Measurements from ENCODE around the gene ETV6. TPM values are rescaled to one million over a fixed set of nuclear protein-coding genes. Genes with fewer than 3 reads are reported as not detected.

ETV6 gene
- total and polyA plus RNA-seq, 9 of the 15 experiments (the other 6 are each of a cell fraction or from before 2014, with no cell fraction given), result 0.81 to 12.7 (median 4.1) TPM

- TF ChIP-seq NRF1 (conservative IDR thresholded peaks at IDR 0.05 in 1 of 2, IDR thresholded peaks at IDR 0.05 in 1 of 2) (no peak), CTCFL (IDR thresholded peaks at IDR 0.05; ENCODE audit: borderline replicate concordance, insufficient read depth, low read depth, low read length, poor library complexity, severe bottlenecking) (no peak), ESRRA (IDR thresholded peaks at IDR 0.05; ENCODE audit: borderline replicate concordance, low read depth) (no peak), SMARCE1 (IDR thresholded peaks at IDR 0.05) (no peak), ZFX (CRISPR knock-in tag; IDR thresholded peaks at IDR 0.05) (no peak), NR2C2 (CRISPR knock-in tag; IDR thresholded peaks at IDR 0.05) (no peak), NR2C2 (tag; IDR thresholded peaks at IDR 0.05) (no peak), MXD1 (CRISPR knock-in tag; IDR thresholded peaks at IDR 0.05; ENCODE audit: borderline replicate concordance, poor library complexity, severe bottlenecking) (no peak), MYNN (IDR thresholded peaks at IDR 0.05) (no peak), MYNN (CRISPR knock-in tag; IDR thresholded peaks at IDR 0.05) (no peak), GABPA (tag; conservative IDR thresholded peaks at IDR 0.05; ENCODE audit: low read depth) (no peak), ZNF436 (CRISPR knock-in tag; IDR thresholded peaks at IDR 0.05) (no peak), ZNF431 (CRISPR knock-in tag; IDR thresholded peaks at IDR 0.05) (no peak), TAF7 (tag; IDR thresholded peaks at IDR 0.05) (no peak), YY1 (IDR thresholded peaks at IDR 0.05; ENCODE audit: borderline replicate concordance in 1 of 3, control insufficient read depth in 1 of 3, extremely low read depth in 1 of 3, insufficient read depth in 3 of 3, insufficient read length in 1 of 3, insufficient replicate concordance in 2 of 3, low read depth in 1 of 3, low read length in 2 of 3) (peak in 1 of 3 experiments; percentile 20), ZNF134 (CRISPR knock-in tag; conservative IDR thresholded peaks at IDR 0.05) (no peak)
- TF ChIP-seq, protein P1, sequence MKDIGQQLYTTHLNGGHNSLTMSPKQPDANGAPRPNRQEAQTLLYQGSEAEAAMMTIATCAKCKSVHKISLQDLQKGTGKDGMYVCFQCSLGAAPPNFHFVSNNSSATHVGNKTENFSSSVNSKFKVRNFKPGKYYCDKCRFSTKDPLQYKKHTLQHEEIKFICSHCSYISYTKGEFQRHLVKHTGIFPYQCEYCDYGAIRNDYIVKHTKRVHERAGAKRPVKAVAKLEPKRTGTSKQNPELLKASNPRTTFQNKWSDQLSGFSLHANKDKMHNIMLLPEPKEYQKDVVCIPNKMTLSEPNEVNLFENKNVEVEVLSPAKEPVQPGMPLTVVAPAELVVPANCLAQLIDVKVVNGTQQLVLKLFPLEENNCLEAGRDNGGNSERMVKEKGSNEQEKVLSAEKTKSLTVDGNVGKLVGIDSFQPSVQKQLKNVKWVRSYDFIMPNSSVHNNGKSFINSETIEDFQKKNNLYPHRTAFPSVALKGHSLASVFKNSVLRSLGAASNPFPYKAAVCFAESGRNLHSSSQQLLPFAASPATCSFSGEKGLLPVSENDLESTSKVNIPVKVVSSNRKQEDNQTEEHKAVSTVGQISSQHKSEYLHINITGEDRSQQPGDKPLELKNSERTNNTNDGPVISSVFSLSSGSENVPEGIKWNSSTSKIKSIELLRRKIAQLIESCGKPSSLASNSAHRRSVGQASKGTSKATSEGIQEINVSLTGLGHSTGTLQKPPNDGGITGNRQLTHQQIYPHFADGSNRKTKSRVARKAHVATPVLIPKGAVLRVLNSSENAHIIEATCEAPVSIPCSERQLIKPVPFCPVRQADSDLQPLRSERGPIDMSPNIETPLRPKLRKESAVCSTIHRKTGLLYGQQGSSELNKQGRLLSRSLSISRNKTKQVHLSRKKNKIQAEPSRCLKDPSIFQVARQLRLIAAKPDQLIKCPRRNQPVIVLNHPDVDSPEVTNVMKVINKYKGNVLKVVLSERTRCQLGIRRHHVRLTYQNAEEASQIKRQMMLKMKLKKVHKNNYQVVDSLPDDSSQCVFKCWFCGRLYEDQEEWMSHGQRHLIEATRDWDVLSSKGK (CRISPR knock-in tag; IDR thresholded peaks at IDR 0.05), result no peak
- TF ChIP-seq, protein P2, sequence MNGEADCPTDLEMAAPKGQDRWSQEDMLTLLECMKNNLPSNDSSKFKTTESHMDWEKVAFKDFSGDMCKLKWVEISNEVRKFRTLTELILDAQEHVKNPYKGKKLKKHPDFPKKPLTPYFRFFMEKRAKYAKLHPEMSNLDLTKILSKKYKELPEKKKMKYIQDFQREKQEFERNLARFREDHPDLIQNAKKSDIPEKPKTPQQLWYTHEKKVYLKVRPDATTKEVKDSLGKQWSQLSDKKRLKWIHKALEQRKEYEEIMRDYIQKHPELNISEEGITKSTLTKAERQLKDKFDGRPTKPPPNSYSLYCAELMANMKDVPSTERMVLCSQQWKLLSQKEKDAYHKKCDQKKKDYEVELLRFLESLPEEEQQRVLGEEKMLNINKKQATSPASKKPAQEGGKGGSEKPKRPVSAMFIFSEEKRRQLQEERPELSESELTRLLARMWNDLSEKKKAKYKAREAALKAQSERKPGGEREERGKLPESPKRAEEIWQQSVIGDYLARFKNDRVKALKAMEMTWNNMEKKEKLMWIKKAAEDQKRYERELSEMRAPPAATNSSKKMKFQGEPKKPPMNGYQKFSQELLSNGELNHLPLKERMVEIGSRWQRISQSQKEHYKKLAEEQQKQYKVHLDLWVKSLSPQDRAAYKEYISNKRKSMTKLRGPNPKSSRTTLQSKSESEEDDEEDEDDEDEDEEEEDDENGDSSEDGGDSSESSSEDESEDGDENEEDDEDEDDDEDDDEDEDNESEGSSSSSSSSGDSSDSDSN (IDR thresholded peaks at IDR 0.05; ENCODE audit: borderline replicate concordance in 1 of 2, low read depth in 2 of 2, low read length in 2 of 2), result no peak
These were observed 27.6 kb upstream of the ETV6 start (continued) for GRCh38 chr12:11621797-11622423.
